CD4-positive, alpha-beta T cell treated with Interleukin-6 at 100 ng/mL for 8 hours (primary cell): ENCODE results near the gene BRWD1.
A peak's percentile ranks its signal among the peaks of the same experiment; 100 is the strongest.

Experiments used
- DNase-seq: peaks from one replicate; pipeline ENCODE4 v3.0.0-alpha.2; 2020; ENCODE audit warnings: mixed read lengths, low spot score

BRWD1 gene

GRCh38 chr21:39313571-39314142, at the start of gene BRWD1:
Gene BRWD1, minus strand, starts transcription at chr21:39313632. Its CDS starts 141 bp downstream, at chr21:39313491.
- DNase-seq: peak; percentile 72

- DNase-seq: no peak
Observed at GRCh38 chr21:39362733-39363132, 49.3 kb upstream of the BRWD1 start.

- no peak for DNase-seq
Observed at GRCh38 chr21:39359382-39359781, 46.0 kb upstream of the BRWD1 start.

GRCh38 chr21:39353295-39353694, 39.9 kb upstream of the BRWD1 start:
- DNase-seq: no peak

GRCh38 chr21:39350094-39351005, 36.9 kb upstream of the BRWD1 start:
- DNase-seq: no peak

- peak; percentile 97 for DNase-seq
Observed at GRCh38 chr21:39349211-39350093, 36.0 kb upstream of the BRWD1 start.

GRCh38 chr21:39348355-39349210, 35.2 kb upstream of the BRWD1 start, which contains the start of gene HMGN1:
Gene HMGN1, minus strand, starts transcription at chr21:39349088. Its CDS starts 171 bp downstream, at chr21:39348917.
- DNase-seq: peak; percentile 46

- no peak for DNase-seq
Observed at GRCh38 chr21:39348040-39348354, 34.6 kb upstream of the BRWD1 start.

- no peak for DNase-seq
Observed at GRCh38 chr21:39347537-39347936, 34.1 kb upstream of the BRWD1 start.

GRCh38 chr21:39346671-39347331, 33.4 kb upstream of the BRWD1 start:
- no peak for DNase-seq

GRCh38 chr21:39346206-39346605, 32.8 kb upstream of the BRWD1 start:
- DNase-seq: no peak

- no peak for DNase-seq
Observed at GRCh38 chr21:39345440-39345839, 32.0 kb upstream of the BRWD1 start.

GRCh38 chr21:39344848-39345247, 31.4 kb upstream of the BRWD1 start:
- DNase-seq: no peak

GRCh38 chr21:39341249-39341923, 28.0 kb upstream of the BRWD1 start:
- DNase-seq: no peak

GRCh38 chr21:39340687-39341086, 27.3 kb upstream of the BRWD1 start:
- no peak for DNase-seq

GRCh38 chr21:39339231-39339630, 25.8 kb upstream of the BRWD1 start:
- DNase-seq: no peak

GRCh38 chr21:39336457-39337008, 23.1 kb upstream of the BRWD1 start:
- DNase-seq: no peak

GRCh38 chr21:39334611-39335010, 21.2 kb upstream of the BRWD1 start:
- DNase-seq: no peak

GRCh38 chr21:39332175-39332574, 18.7 kb upstream of the BRWD1 start:
- DNase-seq: no peak

- DNase-seq: no peak
Observed at GRCh38 chr21:39330001-39330400, 16.6 kb upstream of the BRWD1 start.
